Astrocyte (in vitro differentiated cells and primary cell): ENCODE results near the gene INSM1.
A peak's percentile ranks its signal among the peaks of the same experiment; 100 is the strongest.

ENCODE experiments used
- EZH2 ChIP-seq: IDR thresholded peaks from 2 replicates; pipeline ENCODE4 v1.6.1; 2012; ENCODE audit warnings: mild to moderate bottlenecking, low read length, inconsistent platforms; ENCODE audit not compliant: insufficient read depth
- TF ChIP-seq, protein P1 (sequence below): IDR thresholded peaks from 2 replicates; pipeline ENCODE4 v1.5.1; 2011; ENCODE audit warnings: low read depth, mild to moderate bottlenecking, inconsistent platforms, low read length, moderate library complexity; ENCODE audit not compliant: insufficient read depth

DNA sequence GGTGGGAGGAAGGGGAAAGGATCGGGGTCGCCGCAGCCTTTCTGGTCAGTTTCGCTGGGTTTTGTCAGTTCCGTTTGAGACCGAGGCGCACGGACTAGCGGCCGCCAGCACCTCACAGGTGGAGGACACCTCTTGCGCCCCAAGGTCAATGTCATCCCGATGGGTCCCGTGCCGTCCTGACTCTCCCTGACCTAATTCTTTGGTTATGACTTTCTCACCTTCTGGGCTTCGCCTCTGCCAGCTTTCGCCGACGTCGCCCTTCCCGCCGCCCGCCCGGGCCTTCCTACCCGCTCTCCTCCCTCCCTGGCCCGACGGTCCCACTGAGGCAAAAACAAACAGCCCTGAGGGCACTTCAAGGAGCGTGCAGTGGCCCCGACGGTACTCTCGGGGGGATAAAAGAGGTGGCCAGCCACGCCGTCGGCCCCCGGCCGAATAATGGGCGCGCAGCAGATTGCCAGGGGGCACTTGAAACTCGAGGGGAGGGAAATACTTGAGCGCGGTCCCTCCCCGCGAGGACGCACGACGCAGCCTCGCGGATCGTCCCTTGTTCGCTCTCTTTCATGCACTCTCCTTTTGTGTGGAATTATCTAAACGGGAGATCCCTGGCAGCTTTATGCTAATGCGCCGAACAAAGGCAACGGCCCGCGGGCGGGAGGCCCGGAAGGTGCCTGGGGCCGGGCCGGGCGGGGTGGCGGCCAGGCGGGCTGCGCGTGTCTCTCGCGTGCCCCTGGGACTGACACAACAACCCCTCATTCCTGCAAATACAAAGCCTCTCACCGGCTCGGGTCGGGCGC lies 3.9 kb upstream of the INSM1 start:
- TF ChIP-seq, protein P1, sequence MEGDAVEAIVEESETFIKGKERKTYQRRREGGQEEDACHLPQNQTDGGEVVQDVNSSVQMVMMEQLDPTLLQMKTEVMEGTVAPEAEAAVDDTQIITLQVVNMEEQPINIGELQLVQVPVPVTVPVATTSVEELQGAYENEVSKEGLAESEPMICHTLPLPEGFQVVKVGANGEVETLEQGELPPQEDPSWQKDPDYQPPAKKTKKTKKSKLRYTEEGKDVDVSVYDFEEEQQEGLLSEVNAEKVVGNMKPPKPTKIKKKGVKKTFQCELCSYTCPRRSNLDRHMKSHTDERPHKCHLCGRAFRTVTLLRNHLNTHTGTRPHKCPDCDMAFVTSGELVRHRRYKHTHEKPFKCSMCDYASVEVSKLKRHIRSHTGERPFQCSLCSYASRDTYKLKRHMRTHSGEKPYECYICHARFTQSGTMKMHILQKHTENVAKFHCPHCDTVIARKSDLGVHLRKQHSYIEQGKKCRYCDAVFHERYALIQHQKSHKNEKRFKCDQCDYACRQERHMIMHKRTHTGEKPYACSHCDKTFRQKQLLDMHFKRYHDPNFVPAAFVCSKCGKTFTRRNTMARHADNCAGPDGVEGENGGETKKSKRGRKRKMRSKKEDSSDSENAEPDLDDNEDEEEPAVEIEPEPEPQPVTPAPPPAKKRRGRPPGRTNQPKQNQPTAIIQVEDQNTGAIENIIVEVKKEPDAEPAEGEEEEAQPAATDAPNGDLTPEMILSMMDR = no peak
- TF ChIP-seq EZH2 = peak; percentile 53
